ENCODE data around the gene ANXA10. TPM values are rescaled to one million over a fixed set of nuclear protein-coding genes. Genes with fewer than 3 reads are reported as not detected.
A peak's percentile ranks its signal among the peaks of the same experiment; 100 is the strongest.

Gene ANXA10
- total and polyA plus RNA-seq, 2 donors (not counting 3 experiments of a cell fraction or from before 2014, with no cell fraction given): not detected

DNA sequence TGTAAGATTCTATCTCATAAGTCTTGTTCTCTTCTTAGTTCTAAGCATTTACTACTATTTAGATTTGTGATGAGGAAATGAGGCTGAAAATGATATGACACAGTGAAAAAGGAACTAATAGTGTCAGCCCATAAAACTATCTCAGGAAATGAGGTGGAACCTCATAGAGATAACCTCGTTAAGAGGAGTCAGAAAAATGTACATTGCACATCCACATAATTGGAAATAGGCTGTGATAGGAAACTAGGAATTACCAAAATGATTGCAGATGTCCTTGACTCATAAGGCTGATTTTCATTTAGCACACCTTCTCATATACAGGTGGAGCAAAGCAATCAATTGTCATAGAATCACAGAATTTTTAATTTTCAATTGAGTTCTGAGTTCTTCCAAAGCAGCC lies 26.8 kb downstream of the ANXA10 start:
- Histone ChIP-seq H3K27me3 (ENCODE audit: control insufficient read depth in 2 of 2, insufficient read depth in 2 of 2, low read length in 2 of 2) (no peaks in the 10 kb centered on the region), H4K20me1 (replicated peaks; ENCODE audit: control insufficient read depth, extremely low read depth, insufficient read depth, low read length) (no peaks in the 10 kb centered on the region), H3K9me3 (replicated peaks; ENCODE audit: control insufficient read depth, insufficient read depth, low read length) (no peaks in the 10 kb centered on the region), H3K9me1 (replicated peaks; ENCODE audit: control insufficient read depth, extremely low read depth, insufficient read depth, low read length) (no peaks in the 10 kb centered on the region), H3K79me2 (ENCODE audit: control insufficient read depth, insufficient read depth, low read length) (no peaks in the 10 kb centered on the region), H3K4me1 (ENCODE audit: control insufficient read depth, extremely low read depth, insufficient read depth, low read length) (peaks cover 6% of the 10 kb centered on the region), H3K9ac (replicated peaks; ENCODE audit: extremely low read depth, insufficient read depth, low read length) (no peak overlapping the region), H3K4me2 (ENCODE audit: insufficient read depth, low read length) (peak overlapping the region; percentile 24), H3K36me3 (ENCODE audit: control insufficient read depth in 2 of 2, extremely low read depth in 1 of 2, insufficient read depth in 2 of 2, low read length in 2 of 2) (no peaks in the 10 kb centered on the region), H2AFZ (ENCODE audit: low read depth, low read length) (no peak overlapping the region), H3K27ac (ENCODE audit: insufficient read depth, low read depth, low read length) (no peak overlapping the region), H3K4me3 (replicated peaks in 1 of 3; ENCODE audit: insufficient read depth in 1 of 3, low read depth in 1 of 3, low read length in 3 of 3) (no peak overlapping the region)
- intact Hi-C loops (cut with micrococcal nuclease): no loop called here
- DNase-seq (ENCODE audit: low read depth, low spot score): peak; percentile 16
- ChIA-PET POLR2A (no interaction called here), CTCF (interaction anchor here (1.1 to 1.6 kb wide), 2 partner anchors 21 to 35 kb away, joined by 4 to 8 read pairs; no protein-coding TSS in a partner anchor)
- no peak for FAIRE-seq
- no TSS peak for BruUV-seq (replicated peaks)
- TF ChIP-seq EZH2 (IDR thresholded peaks at IDR 0.05; ENCODE audit: borderline replicate concordance, low read depth, low read length, severe bottlenecking): no peak
- TF ChIP-seq JUN (IDR thresholded peaks at IDR 0.05; ENCODE audit: borderline replicate concordance, insufficient read depth, insufficient read length, low read depth): no peak
- TF ChIP-seq GATA2 (IDR thresholded peaks at IDR 0.05; ENCODE audit: insufficient read depth, insufficient read length, low read depth, low read length): peak; percentile 86
- TF ChIP-seq POLR2A (IDR thresholded peaks at IDR 0.05; ENCODE audit: low read depth, low read length): no peak
- peak; percentile 52 for TF ChIP-seq FOS (IDR thresholded peaks at IDR 0.05; ENCODE audit: borderline replicate concordance, insufficient read depth, low read length)
- no peak for TF ChIP-seq MAX (IDR thresholded peaks at IDR 0.05; ENCODE audit: insufficient read depth, insufficient read length)
- TF ChIP-seq MYC (IDR thresholded peaks at IDR 0.05; ENCODE audit: low read depth, low read length): no peak
- TF ChIP-seq CTCF (IDR thresholded peaks at IDR 0.05; ENCODE audit: extremely low read depth in 1 of 2, insufficient read depth in 1 of 2, low read depth in 1 of 2, low read length in 2 of 2): no peak
- TF ChIP-seq POLR2AphosphoS5 (IDR thresholded peaks at IDR 0.05; ENCODE audit: insufficient read depth, low read depth, low read length): peak; percentile 48
- dilution Hi-C loops (cut with MboI; ENCODE audit: extremely low pct_ligation_motif_present, low sequenced_read_pairs): no loop called here
